ENCODE data around the gene PPA1. TPM values are rescaled to one million over a fixed set of nuclear protein-coding genes. Genes with fewer than 3 reads are reported as not detected.
A peak's percentile ranks its signal among the peaks of the same experiment; 100 is the strongest.

Gene PPA1
- total RNA-seq, 2 donors from 2014 or later: 48.0 to 69.2 TPM

- Histone ChIP-seq H3K4me1 (peaks cover 0 to 23% of the 10 kb centered on the region in 2 donors), H3K9me3 (no peaks in the 10 kb centered on the region), H3K27ac (peak overlapping the region; percentile 15 to 41), H3K27me3 (no peaks in the 10 kb centered on the region), H3K4me3 (no peak overlapping the region), H3K36me3 (no peaks in the 10 kb centered on the region)
- TF ChIP-seq CTCF (IDR thresholded peaks at IDR 0.05): no peak
- DNase-seq (ENCODE audit: low spot score): no peak
Observed at GRCh38 chr10:70234668-70235447, 1.6 kb upstream of the PPA1 start.

- peaks cover 6% of the 10 kb centered on the region for H3K36me3 ChIP-seq
- DNase-seq (ENCODE audit: low spot score): no peak
- peaks cover 0 to 23% of the 10 kb centered on the region in 2 donors for H3K4me1 ChIP-seq
- no peaks in the 10 kb centered on the region for H3K9me3 ChIP-seq
- no peak for TF ChIP-seq CTCF (IDR thresholded peaks at IDR 0.05)
- H3K27me3 ChIP-seq: no peaks in the 10 kb centered on the region
- peak overlapping the region; percentile 8 to 94 for H3K4me3 ChIP-seq
- peak overlapping the region; percentile 64 to 87 for H3K27ac ChIP-seq
Observed at GRCh38 chr10:70233939-70234300, 691 bp upstream of the PPA1 start.

GRCh38 chr10:70232859-70233108 is 445 bp downstream of the PPA1 start:
- no peak for DNase-seq (ENCODE audit: low spot score)
- H3K27ac ChIP-seq: peak overlapping the region; percentile 64 to 87
- H3K9me3 ChIP-seq: no peaks in the 10 kb centered on the region
- H3K4me1 ChIP-seq: peaks cover 0 to 31% of the 10 kb centered on the region in 2 donors
- peaks cover 6% of the 10 kb centered on the region for H3K36me3 ChIP-seq
- H3K27me3 ChIP-seq: no peaks in the 10 kb centered on the region
- peak overlapping the region; percentile 73 to 94 for H3K4me3 ChIP-seq
- TF ChIP-seq CTCF (IDR thresholded peaks at IDR 0.05): no peak

GRCh38 chr10:70232155-70232858 is 922 bp downstream of the PPA1 start:
- TF ChIP-seq CTCF (IDR thresholded peaks at IDR 0.05): no peak
- Histone ChIP-seq H3K27me3 (no peaks in the 10 kb centered on the region), H3K4me1 (peaks cover 0 to 32% of the 10 kb centered on the region in 2 donors), H3K9me3 (no peaks in the 10 kb centered on the region), H3K27ac (peak overlapping the region; percentile 64 to 87), H3K36me3 (peaks cover 6% of the 10 kb centered on the region), H3K4me3 (peak overlapping the region; percentile 73 to 94)
- DNase-seq (ENCODE audit: low spot score): no peak

- Histone ChIP-seq H3K4me1 (peaks cover 0 to 23% of the 10 kb centered on the region in 2 donors), H3K36me3 (peaks cover 6% of the 10 kb centered on the region), H3K9me3 (no peaks in the 10 kb centered on the region), H3K4me3 (no peak overlapping the region), H3K27ac (no peak overlapping the region), H3K27me3 (no peaks in the 10 kb centered on the region)
- DNase-seq (ENCODE audit: low spot score): no peak
- no peak for TF ChIP-seq CTCF (IDR thresholded peaks at IDR 0.05)
Observed at GRCh38 chr10:70228491-70228890, 4.7 kb downstream of the PPA1 start.

Measured in right atrium auricular region (tissue), 2 donors.